ENCODE measurements around the gene C1orf210. TPM values are rescaled to one million over a fixed set of nuclear protein-coding genes. Genes with fewer than 3 reads are reported as not detected.

C1orf210 gene
- polyA plus RNA-seq, 1 donor (not counting 4 experiments of a cell fraction or from before 2014, with no cell fraction given) = 5.6 TPM

- Histone ChIP-seq H3K9me1 (ENCODE audit: control insufficient read depth, extremely low read depth, insufficient read depth, low read length) (no peaks in the 10 kb centered on the region), H3K4me2 (ENCODE audit: control insufficient read depth, extremely low read depth, insufficient read depth, low read depth, low read length) (no peak overlapping the region), H2AFZ (ENCODE audit: control insufficient read depth, low read length) (no peak overlapping the region), H3K4me1 (ENCODE audit: control insufficient read depth, extremely low read depth, insufficient read depth, low read length) (no peaks in the 10 kb centered on the region), H3K27me3 (ENCODE audit: control insufficient read depth, extremely low read depth, insufficient read depth, low read length) (peaks cover 12% of the 10 kb centered on the region), H3K27ac (ENCODE audit: control insufficient read depth, insufficient read depth, low read length) (no peak overlapping the region), H3K9ac (ENCODE audit: control insufficient read depth, extremely low read depth, insufficient read depth, low read length) (no peak overlapping the region), H3K9me3 (ENCODE audit: control insufficient read depth, low read depth, low read length) (no peaks in the 10 kb centered on the region), H3K4me3 (ENCODE audit: control insufficient read depth in 2 of 3, extremely low read depth in 1 of 3, insufficient read depth in 2 of 3, low read depth in 1 of 3, low read length in 3 of 3) (no peak overlapping the region), H3K36me3 (ENCODE audit: control insufficient read depth in 2 of 2, extremely low read depth in 1 of 2, insufficient read depth in 2 of 2, low read length in 2 of 2) (no peaks in the 10 kb centered on the region), H4K20me1 (ENCODE audit: control insufficient read depth, extremely low read depth, insufficient read depth, low read length) (no peaks in the 10 kb centered on the region), H3K79me2 (ENCODE audit: control insufficient read depth, insufficient read depth, low read length) (no peaks in the 10 kb centered on the region)
- TF ChIP-seq CTCF (optimal IDR thresholded peaks at IDR 0.05 in 1 of 3, IDR thresholded peaks at IDR 0.05 in 1 of 3, conservative IDR thresholded peaks at IDR 0.05 in 1 of 3; ENCODE audit: extremely low read depth in 1 of 3, insufficient read depth in 2 of 3, low read length in 3 of 3) (no peak), EZH2 (IDR thresholded peaks at IDR 0.05; ENCODE audit: low read length) (no peak)
- dilution Hi-C loops (cut with MboI; ENCODE audit: extremely low pct_ligation_motif_present, low sequenced_read_pairs) = no loop called here
- FAIRE-seq (no peak), DNase-seq (ENCODE audit: low read depth, low spot score) (no peak)
Observed at GRCh38 chr1:43307458-43308158, 22.2 kb upstream of the C1orf210 start.

- H3K36me3 ChIP-seq (ENCODE audit: control insufficient read depth in 2 of 2, extremely low read depth in 1 of 2, insufficient read depth in 2 of 2, low read length in 2 of 2) = no peaks in the 10 kb centered on the region
- dilution Hi-C loops (cut with MboI; ENCODE audit: extremely low pct_ligation_motif_present, low sequenced_read_pairs) = no loop called here
- no peak overlapping the region for H3K9ac ChIP-seq (ENCODE audit: control insufficient read depth, extremely low read depth, insufficient read depth, low read length)
- H3K27ac ChIP-seq (ENCODE audit: control insufficient read depth, insufficient read depth, low read length) = no peak overlapping the region
- no peaks in the 10 kb centered on the region for H3K79me2 ChIP-seq (ENCODE audit: control insufficient read depth, insufficient read depth, low read length)
- no peak overlapping the region for H2AFZ ChIP-seq (ENCODE audit: control insufficient read depth, low read length)
- H3K4me3 ChIP-seq (ENCODE audit: control insufficient read depth in 2 of 3, extremely low read depth in 1 of 3, insufficient read depth in 2 of 3, low read depth in 1 of 3, low read length in 3 of 3) = no peak overlapping the region
- TF ChIP-seq CTCF (optimal IDR thresholded peaks at IDR 0.05 in 1 of 3, IDR thresholded peaks at IDR 0.05 in 1 of 3, conservative IDR thresholded peaks at IDR 0.05 in 1 of 3; ENCODE audit: extremely low read depth in 1 of 3, insufficient read depth in 2 of 3, low read length in 3 of 3) (no peak), EZH2 (IDR thresholded peaks at IDR 0.05; ENCODE audit: low read length) (no peak)
- FAIRE-seq = no peak
- no peaks in the 10 kb centered on the region for H3K9me1 ChIP-seq (ENCODE audit: control insufficient read depth, extremely low read depth, insufficient read depth, low read length)
- H3K27me3 ChIP-seq (ENCODE audit: control insufficient read depth, extremely low read depth, insufficient read depth, low read length) = peaks cover 12% of the 10 kb centered on the region
- no peak for DNase-seq (ENCODE audit: low read depth, low spot score)
- no peak overlapping the region for H3K4me2 ChIP-seq (ENCODE audit: control insufficient read depth, extremely low read depth, insufficient read depth, low read depth, low read length)
- H3K9me3 ChIP-seq (ENCODE audit: control insufficient read depth, low read depth, low read length) = no peaks in the 10 kb centered on the region
- H4K20me1 ChIP-seq (ENCODE audit: control insufficient read depth, extremely low read depth, insufficient read depth, low read length) = no peaks in the 10 kb centered on the region
- H3K4me1 ChIP-seq (ENCODE audit: control insufficient read depth, extremely low read depth, insufficient read depth, low read length) = no peaks in the 10 kb centered on the region
Observed at GRCh38 chr1:43306688-43307457, 21.5 kb upstream of the C1orf210 start.
